HG02571 (cell line): ENCODE data around the gene GDF10.

Source experiments
- ATAC-seq: cut with Tn5 transposase; IDR thresholded peaks from one replicate; pipeline ENCODE4 v1.9.1; 2021; ENCODE audit warnings: mild to moderate bottlenecking, moderate library complexity; ENCODE audit not compliant: unreplicated experiment

Gene GDF10

DNA sequence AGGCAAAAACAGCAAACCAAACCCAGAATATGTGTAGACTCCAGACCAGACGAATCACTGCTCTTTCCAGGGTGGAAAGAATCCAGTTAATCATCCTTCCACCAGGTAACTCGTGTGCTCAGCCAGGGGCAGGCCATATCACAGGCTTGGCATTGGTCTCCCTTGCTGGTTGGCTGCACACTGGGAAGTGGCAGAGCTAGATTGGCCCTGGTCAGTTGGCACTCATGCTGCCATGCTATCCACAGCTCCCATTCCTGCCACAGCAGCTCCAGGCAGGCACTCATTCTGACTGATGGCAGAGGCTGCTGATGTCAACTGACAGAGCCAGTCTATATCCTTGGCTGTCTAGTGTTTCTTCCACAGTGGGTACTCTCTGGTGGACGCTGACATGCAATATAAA lies 9.7 kb upstream of the GDF10 start:
- ATAC-seq = no peak

- ATAC-seq = no peak
Measured at GRCh38 chr10:47291682-47292081, 8.3 kb upstream of the GDF10 start.

- no peak for ATAC-seq
Measured at GRCh38 chr10:47294057-47294456, 5.9 kb upstream of the GDF10 start.

- ATAC-seq = no peak
Measured at GRCh38 chr10:47294501-47294900, 5.5 kb upstream of the GDF10 start.

GRCh38 chr10:47295411-47295810 lies 4.6 kb upstream of the GDF10 start:
- no peak for ATAC-seq

DNA sequence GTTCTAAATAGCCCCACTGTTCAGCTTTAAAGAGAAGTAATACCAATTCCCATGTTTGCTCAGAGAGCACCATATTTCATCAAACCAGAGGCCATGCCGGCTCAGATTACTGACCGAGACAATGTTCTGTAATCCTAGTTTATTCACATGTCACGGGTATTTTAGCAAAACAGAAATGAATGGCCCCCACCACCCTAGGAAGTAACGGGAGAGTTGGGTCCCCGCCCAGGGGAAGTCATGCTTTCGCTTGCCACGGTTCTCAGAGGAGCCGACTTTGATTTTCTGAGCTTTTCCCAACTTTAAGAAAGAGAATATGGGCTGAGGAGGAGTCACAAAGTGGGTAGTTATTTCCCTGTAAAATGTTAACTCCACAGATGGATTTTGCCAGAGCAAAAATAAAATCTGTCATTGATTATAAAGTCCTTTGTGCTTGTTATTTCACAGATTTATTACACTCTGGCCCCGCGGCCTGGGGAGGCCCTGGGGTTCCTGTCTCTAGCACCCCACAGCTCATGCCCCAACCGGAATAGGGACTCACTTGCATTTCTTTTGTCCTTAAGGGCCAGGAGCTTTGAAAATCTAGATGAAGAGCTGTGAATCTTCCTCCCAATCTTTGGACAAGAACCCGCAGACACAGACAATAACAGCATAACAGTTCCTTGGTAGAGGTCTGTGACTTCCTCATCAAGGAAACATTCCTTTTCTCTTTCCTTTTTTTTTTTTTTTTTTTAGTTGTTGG lies 3.7 kb upstream of the GDF10 start:
- ATAC-seq = no peak

DNA sequence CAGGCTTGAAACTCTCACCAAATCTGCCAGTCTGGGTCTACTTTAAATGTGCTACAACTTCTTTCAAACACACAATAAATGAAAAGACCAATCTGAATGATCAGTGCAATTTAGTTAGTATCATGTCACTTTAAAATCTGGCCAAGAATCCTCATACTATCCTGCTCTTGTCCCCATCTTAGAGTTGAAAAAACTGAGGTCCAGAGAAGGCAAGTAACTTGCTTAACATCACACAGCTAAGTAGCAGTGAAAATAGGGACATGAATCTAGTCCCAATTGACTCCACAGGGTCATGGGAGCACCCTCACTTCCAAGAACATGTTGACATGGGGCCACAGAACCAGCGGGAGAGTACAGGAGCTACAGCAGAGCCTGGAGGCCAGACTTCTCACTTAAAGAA lies 3.1 kb upstream of the GDF10 start:
- ATAC-seq = no peak

DNA sequence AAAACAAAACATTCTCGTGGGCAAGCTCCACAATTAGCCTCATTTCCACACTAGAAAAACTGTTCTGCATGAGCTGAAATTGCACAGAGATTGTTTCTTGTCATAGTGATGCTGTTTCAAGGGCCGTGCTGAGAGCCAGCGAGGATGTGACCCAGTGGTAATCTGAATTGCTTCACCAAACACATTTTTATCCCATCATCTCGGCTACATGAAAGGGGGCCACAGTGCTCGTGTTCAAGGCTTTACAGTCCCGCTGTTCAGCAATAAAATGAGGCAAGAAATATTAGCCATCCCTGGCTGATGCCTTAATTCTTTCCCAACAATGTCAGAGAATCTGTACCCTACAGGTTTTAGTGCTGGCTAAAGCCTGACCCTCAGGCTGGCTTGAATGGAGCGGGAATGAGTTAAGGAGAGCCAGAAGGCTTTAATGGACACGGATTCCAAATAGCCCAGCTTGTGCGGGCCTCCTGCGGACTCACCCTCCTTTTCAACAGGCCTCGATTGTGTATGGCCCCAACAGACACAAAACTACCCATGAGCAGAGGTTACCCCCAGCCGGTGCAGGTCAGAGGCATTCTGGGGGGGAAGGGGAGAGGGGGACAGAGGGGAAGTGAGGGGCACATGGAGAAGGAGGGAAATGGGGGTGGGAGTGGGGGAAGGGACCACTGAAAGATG lies 2.0 kb upstream of the GDF10 start:
- no peak for ATAC-seq

GRCh38 chr10:47298715-47299114 lies 1.3 kb upstream of the GDF10 start:
- no peak for ATAC-seq

- ATAC-seq = no peak
Measured at GRCh38 chr10:47300429-47300931, 483 bp downstream of the GDF10 start.

DNA sequence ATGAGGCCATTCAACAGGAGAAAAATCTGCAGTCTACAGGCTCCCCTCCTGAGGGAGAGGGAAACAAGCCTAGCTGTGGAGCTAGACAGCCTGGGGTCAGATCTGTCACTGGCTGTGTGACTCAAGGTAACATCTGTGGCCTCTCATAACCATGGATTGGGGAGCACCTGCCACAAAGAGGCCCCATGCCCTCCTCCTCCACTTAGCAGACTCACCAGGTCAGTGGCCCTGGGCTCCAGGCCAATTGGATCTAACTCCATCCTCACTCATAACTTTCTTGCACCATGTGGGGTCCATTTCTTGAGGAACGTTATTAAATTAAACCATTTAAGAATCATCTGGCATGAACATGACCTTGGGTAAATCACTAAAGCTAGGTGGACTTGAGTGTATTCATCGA lies 1.8 kb downstream of the GDF10 start:
- ATAC-seq = no peak

DNA sequence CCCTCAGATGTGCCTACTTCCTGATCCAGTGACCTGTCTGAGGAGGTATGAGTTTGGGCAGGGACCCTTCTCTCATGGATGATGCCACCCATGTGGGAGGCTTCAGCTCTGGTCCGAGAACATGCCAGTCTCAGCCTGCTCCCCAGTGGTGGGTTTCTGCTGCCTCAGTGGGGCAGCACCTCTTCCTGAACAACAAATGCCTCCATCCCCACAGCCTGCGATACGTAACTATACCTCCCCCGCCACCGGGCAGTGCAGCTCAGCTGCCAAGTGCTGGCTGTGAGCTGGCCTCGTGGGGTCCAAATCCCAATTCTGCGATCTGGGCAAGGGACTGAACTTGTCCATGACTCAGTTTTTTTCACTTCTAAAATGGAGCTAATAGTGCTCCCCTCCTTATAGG lies 3.1 kb downstream of the GDF10 start:
- ATAC-seq = no peak

DNA sequence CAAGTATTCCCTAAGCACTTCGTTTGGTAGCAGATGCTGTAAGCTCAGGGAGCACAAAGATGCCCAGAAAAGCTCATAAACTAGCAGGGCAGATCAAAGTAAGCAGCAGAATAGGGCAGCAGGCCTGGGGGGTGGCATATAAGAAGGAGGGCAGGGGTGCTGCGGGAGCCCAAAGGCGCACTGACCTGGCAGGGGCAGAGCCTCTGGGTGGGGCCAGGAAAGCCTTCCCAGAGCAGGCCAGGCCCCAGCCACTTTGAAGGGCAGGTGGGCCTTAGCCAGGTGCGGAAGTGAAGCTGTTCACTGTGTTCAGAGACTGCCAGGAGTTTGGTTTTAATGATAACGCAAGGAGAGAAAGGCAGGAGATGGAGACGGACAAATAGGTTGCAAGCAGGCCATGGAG lies 3.9 kb downstream of the GDF10 start:
- no peak for ATAC-seq

DNA sequence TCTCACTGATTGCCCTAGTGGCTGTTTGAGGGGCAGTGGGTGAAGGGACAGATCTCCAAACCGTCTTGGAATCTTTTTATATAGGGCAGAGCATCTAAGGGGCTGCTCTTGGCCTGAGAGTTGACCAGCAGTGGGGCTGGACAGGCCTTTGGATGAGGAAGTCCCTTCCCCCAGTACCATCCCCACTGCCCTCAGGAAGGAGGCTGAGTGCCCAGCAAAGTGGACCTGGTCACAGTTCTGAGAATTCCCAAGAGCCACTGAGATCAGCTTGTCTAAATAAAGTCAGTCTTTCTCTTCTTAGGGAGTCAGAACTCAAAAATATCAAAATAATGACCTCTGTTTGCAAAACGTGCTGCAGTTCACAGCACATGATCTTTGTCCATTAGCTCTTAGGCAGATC lies 5.6 kb downstream of the GDF10 start:
- no peak for ATAC-seq

GRCh38 chr10:47306387-47307210 lies 6.6 kb downstream of the GDF10 start:
- no peak for ATAC-seq

GRCh38 chr10:47307381-47307780 lies 7.4 kb downstream of the GDF10 start:
- no peak for ATAC-seq

- ATAC-seq = no peak
Measured at GRCh38 chr10:47308775-47309174, 8.8 kb downstream of the GDF10 start.

GRCh38 chr10:47309408-47310089 lies 9.6 kb downstream of the GDF10 start:
- no peak for ATAC-seq

- no peak for ATAC-seq
Measured at GRCh38 chr10:47310090-47310505, 10.1 kb downstream of the GDF10 start.

DNA sequence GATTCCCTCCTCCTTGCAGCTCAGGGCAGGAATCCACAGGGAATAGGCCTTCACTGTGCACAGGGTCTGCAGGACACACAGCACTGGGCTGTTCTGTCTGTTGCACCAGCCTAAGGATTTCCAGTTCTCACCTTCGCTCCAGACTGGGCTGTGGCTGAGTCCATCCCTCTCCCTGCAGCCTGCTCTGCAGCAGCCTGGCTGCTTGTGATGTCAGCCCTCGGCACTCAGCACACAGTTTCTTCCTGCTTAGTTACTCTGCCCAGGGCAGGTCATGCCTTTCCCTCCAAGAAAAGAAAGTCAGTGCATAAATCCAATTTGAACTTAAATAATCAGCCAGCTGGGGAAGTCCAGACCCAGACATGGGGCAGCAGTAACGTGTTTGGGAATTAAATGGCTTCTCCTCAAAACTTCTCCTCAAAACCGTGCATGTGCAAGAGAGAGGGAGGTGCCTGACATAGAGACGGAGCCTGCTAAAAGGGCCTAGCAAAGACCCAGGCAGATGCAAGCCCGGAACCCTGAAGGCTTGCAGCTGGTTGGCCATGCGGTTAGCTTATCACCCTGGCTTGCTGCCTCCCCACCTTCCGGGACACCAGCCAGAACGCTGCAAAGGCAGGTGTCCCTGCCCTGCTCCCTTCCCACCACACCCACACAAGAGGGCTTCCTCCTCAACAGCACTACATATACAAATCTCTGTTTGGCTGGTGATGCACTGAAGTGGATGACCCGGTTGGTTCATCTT lies 11.4 kb downstream of the GDF10 start:
- ATAC-seq = no peak
